ENCODE results near the gene CLRN1. TPM values are rescaled to one million over a fixed set of nuclear protein-coding genes. Genes with fewer than 3 reads are reported as not detected.

Gene CLRN1
- polyA plus RNA-seq, 1 of the 3 experiments (the other 2 are of a cell fraction): not detected

- no peak for TF ChIP-seq ZBTB33 (IDR thresholded peaks at IDR 0.05; ENCODE audit: borderline replicate concordance, low read depth)
- no peak for TF ChIP-seq PBX3 (IDR thresholded peaks at IDR 0.05)
- TF ChIP-seq JUND (IDR thresholded peaks at IDR 0.05): no peak
- no peak for TF ChIP-seq POLR2AphosphoS5 (IDR thresholded peaks at IDR 0.05; ENCODE audit: low read depth, low read length)
- TF ChIP-seq TAF1 (IDR thresholded peaks at IDR 0.05; ENCODE audit: borderline replicate concordance, low read depth, low read length): no peak
- no peak for TF ChIP-seq EZH2phosphoT487 (IDR thresholded peaks at IDR 0.05; ENCODE audit: borderline replicate concordance, low read depth)
Observed at GRCh38 chr3:150906461-150906860, 66.1 kb downstream of the CLRN1 start (continued).

- WGBS (ENCODE audit: low lambda C conversion rate): 0% methylated on average over 1 of the region's 1 CpG
- H3K79me2 ChIP-seq (ENCODE audit: insufficient read depth): no peaks in the 10 kb centered on the region
- H3K9me2 ChIP-seq: no peaks in the 10 kb centered on the region
- H4K20me1 ChIP-seq (ENCODE audit: insufficient read depth): no peaks in the 10 kb centered on the region
- H3K36me3 ChIP-seq (replicated peaks in 1 of 2; ENCODE audit: control insufficient read depth in 1 of 2, insufficient read depth in 2 of 2, low read length in 1 of 2): no peaks in the 10 kb centered on the region
- CTCF ChIA-PET: interaction anchor here (1.1 kb wide), 1 partner anchor 25 kb away, joined by 3 read pairs; no protein-coding TSS in a partner anchor
- H3K9me3 ChIP-seq: no peaks in the 10 kb centered on the region
- H3K27me3 ChIP-seq (ENCODE audit: insufficient read depth): peaks cover 55% of the 10 kb centered on the region
- H2AFZ ChIP-seq (ENCODE audit: low read depth): no peak overlapping the region
- H3K27ac ChIP-seq (ENCODE audit: low read depth in 2 of 2, low read length in 1 of 2): no peak overlapping the region
- no peaks in the 10 kb centered on the region for H3F3A ChIP-seq (replicated peaks; ENCODE audit: insufficient read depth)
- H3K4me1 ChIP-seq (ENCODE audit: control insufficient read depth in 1 of 2, insufficient read depth in 2 of 2, low read depth in 1 of 2, low read length in 1 of 2): no peaks in the 10 kb centered on the region
- POLR2A ChIA-PET: no interaction called here
- no peak overlapping the region for H3K4me2 ChIP-seq
- no peak overlapping the region for H3K9ac ChIP-seq
- TF ChIP-seq EZH2phosphoT487 (IDR thresholded peaks at IDR 0.05; ENCODE audit: borderline replicate concordance, low read depth) (no peak), JUND (IDR thresholded peaks at IDR 0.05) (no peak), NRF1 (IDR thresholded peaks at IDR 0.05; ENCODE audit: low read depth, low read length) (no peak), FOSL2 (IDR thresholded peaks at IDR 0.05; ENCODE audit: borderline replicate concordance, low read depth) (no peak), USF2 (IDR thresholded peaks at IDR 0.05; ENCODE audit: borderline replicate concordance, low read depth, low read length) (no peak), FOXJ3 (CRISPR knock-in tag; IDR thresholded peaks at IDR 0.05) (no peak), MEF2A (IDR thresholded peaks at IDR 0.05; ENCODE audit: borderline replicate concordance, low read depth) (no peak), TAF1 (IDR thresholded peaks at IDR 0.05; ENCODE audit: borderline replicate concordance, low read depth, low read length) (no peak), MXI1 (IDR thresholded peaks at IDR 0.05; ENCODE audit: low read depth, low read length) (no peak), CTCF (IDR thresholded peaks at IDR 0.05) (no peak), RAD21 (IDR thresholded peaks at IDR 0.05; ENCODE audit: low read length) (no peak), IRF3 (IDR thresholded peaks at IDR 0.05; ENCODE audit: low read depth, low read length) (no peak), RFX5 (IDR thresholded peaks at IDR 0.05; ENCODE audit: low read length) (no peak), RCOR1 (IDR thresholded peaks at IDR 0.05; ENCODE audit: low read length) (no peak), YY1 (IDR thresholded peaks at IDR 0.05; ENCODE audit: low read depth) (no peak), GABPA (IDR thresholded peaks at IDR 0.05; ENCODE audit: low read depth) (no peak), ZBTB33 (IDR thresholded peaks at IDR 0.05; ENCODE audit: borderline replicate concordance, low read depth) (no peak), RXRA (IDR thresholded peaks at IDR 0.05; ENCODE audit: borderline replicate concordance, low read depth) (no peak)
- H3K4me3 ChIP-seq (ENCODE audit: low read depth in 2 of 2, low read length in 1 of 2): no peak overlapping the region
- DNase-seq: no peak
Observed at GRCh38 chr3:150905746-150906145, 66.8 kb downstream of the CLRN1 start.

Measured in SK-N-SH (cell line).